ENCODE data around the gene JDP2. TPM values are rescaled to one million over a fixed set of nuclear protein-coding genes. Genes with fewer than 3 reads are reported as not detected.

JDP2 gene
- total RNA-seq, 1 donor from 2014 or later = 58.0 TPM

DNA sequence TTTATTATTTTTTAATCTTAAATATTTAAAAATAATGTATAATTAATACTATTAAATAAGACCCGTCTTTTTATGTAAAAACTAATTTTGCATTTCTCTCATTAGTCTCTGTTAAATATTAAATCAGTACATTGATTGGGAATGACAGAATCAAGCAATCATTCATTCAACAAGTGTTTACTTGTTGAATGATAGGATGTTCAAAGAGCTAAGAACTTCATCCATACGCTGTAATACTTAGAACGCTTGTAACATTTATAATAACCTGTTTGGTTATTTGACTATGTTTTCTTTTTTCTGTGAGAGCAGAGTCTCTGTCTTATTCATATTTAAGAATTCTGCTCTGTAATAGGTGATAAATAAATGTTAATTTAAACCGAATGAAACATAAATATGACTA, 91.6 kb downstream of the JDP2 start:
- H3K36me3 ChIP-seq = no peaks in the 10 kb centered on the region
- TF ChIP-seq, protein P1, sequence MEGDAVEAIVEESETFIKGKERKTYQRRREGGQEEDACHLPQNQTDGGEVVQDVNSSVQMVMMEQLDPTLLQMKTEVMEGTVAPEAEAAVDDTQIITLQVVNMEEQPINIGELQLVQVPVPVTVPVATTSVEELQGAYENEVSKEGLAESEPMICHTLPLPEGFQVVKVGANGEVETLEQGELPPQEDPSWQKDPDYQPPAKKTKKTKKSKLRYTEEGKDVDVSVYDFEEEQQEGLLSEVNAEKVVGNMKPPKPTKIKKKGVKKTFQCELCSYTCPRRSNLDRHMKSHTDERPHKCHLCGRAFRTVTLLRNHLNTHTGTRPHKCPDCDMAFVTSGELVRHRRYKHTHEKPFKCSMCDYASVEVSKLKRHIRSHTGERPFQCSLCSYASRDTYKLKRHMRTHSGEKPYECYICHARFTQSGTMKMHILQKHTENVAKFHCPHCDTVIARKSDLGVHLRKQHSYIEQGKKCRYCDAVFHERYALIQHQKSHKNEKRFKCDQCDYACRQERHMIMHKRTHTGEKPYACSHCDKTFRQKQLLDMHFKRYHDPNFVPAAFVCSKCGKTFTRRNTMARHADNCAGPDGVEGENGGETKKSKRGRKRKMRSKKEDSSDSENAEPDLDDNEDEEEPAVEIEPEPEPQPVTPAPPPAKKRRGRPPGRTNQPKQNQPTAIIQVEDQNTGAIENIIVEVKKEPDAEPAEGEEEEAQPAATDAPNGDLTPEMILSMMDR (IDR thresholded peaks at IDR 0.05) = no peak
- H3K27me3 ChIP-seq = no peaks in the 10 kb centered on the region
- ATAC-seq (no peak), DNase-seq (no peak)
- no peaks in the 10 kb centered on the region for H3K9me3 ChIP-seq
- intact Hi-C loops (cut with DNase I) = no loop called here
- H3K27ac ChIP-seq = no peak overlapping the region
- H3K4me1 ChIP-seq = peaks cover 20% of the 10 kb centered on the region
- H3K4me3 ChIP-seq = no peak overlapping the region

DNA sequence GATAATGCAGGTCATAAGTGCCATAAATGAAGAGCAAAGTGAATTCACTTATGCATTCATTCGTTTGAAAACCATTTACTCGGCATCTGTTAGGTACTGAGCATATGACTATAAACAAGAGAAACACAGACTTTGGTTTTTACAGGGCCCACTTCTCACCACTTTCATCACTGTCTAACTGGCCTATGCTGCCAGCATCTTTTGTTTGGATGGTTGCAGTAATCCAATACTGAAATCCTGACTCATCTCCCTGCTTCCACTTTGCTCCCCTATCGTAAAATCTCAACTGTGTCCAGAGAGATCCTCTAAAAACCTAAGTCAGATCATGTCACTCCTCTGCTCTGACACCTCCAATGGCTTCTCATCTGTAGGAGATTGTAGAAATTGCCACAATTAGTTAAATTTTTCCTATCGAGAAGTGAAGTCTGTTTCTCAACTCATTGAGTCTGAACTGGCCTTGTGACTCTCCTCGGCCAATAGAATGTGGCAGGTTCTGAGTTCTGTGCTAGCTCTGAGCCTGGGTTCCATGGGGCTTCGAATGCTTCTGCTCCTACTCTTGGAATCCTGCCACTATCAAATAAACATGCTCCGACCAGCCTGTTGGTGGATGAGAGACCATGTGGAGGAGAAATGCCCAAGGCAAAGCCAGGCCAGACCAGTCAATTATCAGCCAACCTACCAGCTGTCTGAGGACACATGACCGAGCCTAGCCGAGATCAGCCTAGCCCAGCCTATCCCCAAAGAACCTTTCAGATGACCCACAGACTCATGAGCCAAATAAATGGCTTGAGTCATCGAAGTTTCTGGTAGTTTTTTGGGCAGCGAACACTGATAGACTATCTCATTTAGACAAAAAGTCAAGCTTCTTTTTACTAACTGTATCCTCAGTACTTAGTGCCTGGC, 92.3 kb downstream of the JDP2 start:
- Histone ChIP-seq H3K4me1 (peaks cover 16% of the 10 kb centered on the region), H3K27ac (no peak overlapping the region), H3K9me3 (no peaks in the 10 kb centered on the region), H3K27me3 (no peaks in the 10 kb centered on the region), H3K36me3 (no peaks in the 10 kb centered on the region), H3K4me3 (no peak overlapping the region)
- intact Hi-C loops (cut with DNase I) = no loop called here
- DNase-seq (no peak), ATAC-seq (no peak)
- TF ChIP-seq, protein P1 (IDR thresholded peaks at IDR 0.05) = no peak

DNA sequence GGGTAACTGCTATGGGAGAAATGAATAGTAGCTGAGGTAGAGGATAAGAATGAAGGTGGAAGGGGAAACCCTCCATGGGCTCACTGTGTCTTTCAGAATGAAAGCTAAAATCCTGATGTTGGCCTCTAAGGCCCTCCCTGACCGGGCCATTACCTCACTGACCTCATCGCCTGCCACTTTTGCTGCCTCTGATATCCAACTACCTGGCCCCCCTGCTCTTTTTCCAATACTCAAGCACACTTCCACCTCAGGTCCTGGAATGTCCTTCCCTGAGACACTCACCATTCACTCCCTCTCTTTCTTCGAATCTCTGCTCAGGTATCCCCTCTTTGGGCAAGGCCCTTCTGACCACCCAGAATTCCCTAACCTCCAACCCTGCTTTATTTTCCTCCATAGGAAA, 93.0 kb downstream of the JDP2 start:
- no peak overlapping the region for H3K4me3 ChIP-seq
- DNase-seq = no peak
- no peaks in the 10 kb centered on the region for H3K27me3 ChIP-seq
- H3K9me3 ChIP-seq = no peaks in the 10 kb centered on the region
- ATAC-seq = no peak
- TF ChIP-seq, protein P1 (IDR thresholded peaks at IDR 0.05) = no peak
- H3K27ac ChIP-seq = no peak overlapping the region
- no peaks in the 10 kb centered on the region for H3K36me3 ChIP-seq
- intact Hi-C loops (cut with DNase I) = no loop called here
- peaks cover 12% of the 10 kb centered on the region for H3K4me1 ChIP-seq

DNA sequence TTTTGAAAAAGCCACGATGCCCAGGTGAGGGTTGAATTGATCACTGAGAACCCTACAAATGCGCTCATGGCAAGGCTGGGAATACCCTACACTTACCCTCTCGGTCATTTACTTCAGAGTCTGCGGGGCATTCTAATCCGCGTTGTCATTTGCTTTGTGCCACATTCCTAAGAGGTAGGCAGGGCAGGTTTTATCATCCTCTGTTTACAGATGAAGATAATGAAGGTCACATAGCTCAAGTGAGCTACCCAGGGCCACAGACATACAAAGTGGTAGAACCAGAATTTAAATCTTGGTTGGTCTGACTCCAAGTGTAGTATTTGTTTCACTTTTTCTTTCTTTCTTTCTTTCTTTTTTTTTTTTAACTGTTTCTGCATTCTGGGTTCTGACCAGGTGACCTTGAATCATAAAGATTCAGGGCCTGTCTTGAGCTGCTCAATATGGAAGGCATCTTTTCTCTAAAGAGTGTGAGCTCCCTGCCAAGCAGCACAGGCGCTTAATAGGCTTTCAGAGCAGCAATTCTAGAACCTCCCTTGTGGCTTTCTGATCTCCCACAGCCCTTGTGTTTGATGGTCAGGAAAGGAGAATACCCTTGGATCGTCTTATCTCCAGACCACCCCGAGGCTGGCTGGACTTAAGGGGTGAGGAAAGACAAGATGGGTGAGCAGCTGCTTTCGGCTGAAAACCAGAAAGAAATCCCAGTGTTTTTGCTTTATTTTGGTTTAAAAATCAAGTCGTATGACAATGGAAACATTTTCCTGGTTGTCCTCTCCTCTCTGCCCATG, 93.8 kb downstream of the JDP2 start:
- intact Hi-C loops (cut with DNase I) = no loop called here
- H3K36me3 ChIP-seq = no peaks in the 10 kb centered on the region
- H3K4me1 ChIP-seq = peaks cover 12% of the 10 kb centered on the region
- TF ChIP-seq, protein P1 (IDR thresholded peaks at IDR 0.05) = no peak
- no peaks in the 10 kb centered on the region for H3K9me3 ChIP-seq
- ATAC-seq = peak; percentile 29
- peak overlapping the region; percentile 53 for H3K4me3 ChIP-seq
- no peaks in the 10 kb centered on the region for H3K27me3 ChIP-seq
- H3K27ac ChIP-seq = no peak overlapping the region
- DNase-seq = no peak

DNA sequence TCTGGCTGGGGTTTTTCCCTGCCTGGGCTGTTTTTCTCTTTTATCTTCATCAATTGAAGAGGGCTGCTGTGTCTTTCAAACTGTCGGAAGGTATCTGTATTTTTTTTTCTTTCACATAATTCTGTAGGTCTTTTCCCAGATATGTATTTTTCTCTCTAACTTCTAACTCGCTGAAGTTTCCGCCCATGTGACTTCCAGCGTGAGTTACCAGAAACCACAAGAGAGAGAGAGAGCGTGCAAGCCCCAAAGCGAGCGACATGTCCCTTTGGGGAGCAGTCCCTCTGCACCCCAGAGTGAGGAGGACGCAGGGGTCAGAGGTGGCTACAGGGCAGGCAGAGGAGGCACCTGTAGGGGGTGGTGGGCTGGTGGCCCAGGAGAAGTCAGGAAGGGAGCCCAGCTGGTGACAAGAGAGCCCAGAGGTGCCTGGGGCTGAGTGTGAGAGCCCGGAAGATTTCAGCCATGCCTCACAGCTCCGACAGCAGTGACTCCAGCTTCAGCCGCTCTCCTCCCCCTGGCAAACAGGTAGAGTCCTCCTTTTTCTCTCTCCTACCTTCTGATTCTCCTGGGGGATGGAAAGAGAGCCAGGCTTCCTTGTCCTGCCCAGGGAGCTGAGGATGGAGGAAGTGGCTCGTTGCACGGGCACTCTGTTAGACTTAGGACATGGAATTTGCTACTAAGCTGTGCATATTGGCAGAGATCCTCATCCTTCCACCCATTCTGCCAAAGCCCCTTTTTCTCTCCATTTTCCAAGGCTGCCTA, 94.6 kb downstream of the JDP2 start, which contains the start of gene BATF:
BATF (plus strand) TSS at position 246 of the 759 bp plus-strand sequence; CDS start at position 460, 214 bp downstream.
- intact Hi-C loops (cut with DNase I) = no loop called here
- peak within 1 kb of the TSS; percentile 75 for H3K27ac ChIP-seq
- peak; percentile 68 for DNase-seq
- H3K27me3 ChIP-seq = no peaks in the 10 kb centered on the region
- no peaks in the 10 kb centered on the region for H3K36me3 ChIP-seq
- H3K4me1 ChIP-seq = peaks cover 12% of the 10 kb centered on the region
- TF ChIP-seq, protein P1 (IDR thresholded peaks at IDR 0.05) = no peak
- H3K4me3 ChIP-seq = peak within 1 kb of the TSS; percentile 53
- ATAC-seq = peak; percentile 72
- no peaks in the 10 kb centered on the region for H3K9me3 ChIP-seq

Measured in upper lobe of right lung (tissue), 1 donor.